ENCODE data around the gene TTC38. TPM values are rescaled to one million over a fixed set of nuclear protein-coding genes. Genes with fewer than 3 reads are reported as not detected.

The TTC38 gene
- total RNA-seq, 4 donors from 2014 or later: 13.6 to 30.5 (median 19.5) TPM

DNA sequence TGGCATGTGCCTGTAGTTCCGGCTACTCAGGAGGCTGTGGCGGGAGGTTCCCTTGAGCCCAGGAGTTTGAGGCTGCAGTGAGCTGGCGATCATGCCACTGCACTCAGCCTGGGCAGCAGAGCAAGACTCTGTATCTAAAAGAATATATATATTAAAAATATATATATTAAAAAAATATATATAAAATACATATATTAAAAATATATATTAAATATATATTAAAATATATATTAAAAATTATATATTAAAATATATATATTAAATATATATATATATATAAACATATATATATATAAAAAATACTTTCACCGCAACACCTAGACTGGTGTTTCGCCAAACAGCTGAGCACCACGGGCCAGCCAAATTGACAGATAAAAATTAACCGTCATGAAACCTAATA lies 8.8 kb downstream of the TTC38 start:
- Histone ChIP-seq H3K36me3 (peaks cover 17 to 100% (median 44%) of the 10 kb centered on the region in 3 donors), H3K4me3 (no peak overlapping the region), H3K27ac (no peak overlapping the region), H3K9me3 (no peaks in the 10 kb centered on the region), H3K4me1 (peaks cover 0 to 21% (median 0%) of the 10 kb centered on the region in 3 donors), H3K27me3 (no peaks in the 10 kb centered on the region)
- intact Hi-C loops (cut with DNase I): no loop called here
- DNase-seq: no peak
- no peak for TF ChIP-seq POLR2A (IDR thresholded peaks at IDR 0.05)
- TF ChIP-seq, protein P1, sequence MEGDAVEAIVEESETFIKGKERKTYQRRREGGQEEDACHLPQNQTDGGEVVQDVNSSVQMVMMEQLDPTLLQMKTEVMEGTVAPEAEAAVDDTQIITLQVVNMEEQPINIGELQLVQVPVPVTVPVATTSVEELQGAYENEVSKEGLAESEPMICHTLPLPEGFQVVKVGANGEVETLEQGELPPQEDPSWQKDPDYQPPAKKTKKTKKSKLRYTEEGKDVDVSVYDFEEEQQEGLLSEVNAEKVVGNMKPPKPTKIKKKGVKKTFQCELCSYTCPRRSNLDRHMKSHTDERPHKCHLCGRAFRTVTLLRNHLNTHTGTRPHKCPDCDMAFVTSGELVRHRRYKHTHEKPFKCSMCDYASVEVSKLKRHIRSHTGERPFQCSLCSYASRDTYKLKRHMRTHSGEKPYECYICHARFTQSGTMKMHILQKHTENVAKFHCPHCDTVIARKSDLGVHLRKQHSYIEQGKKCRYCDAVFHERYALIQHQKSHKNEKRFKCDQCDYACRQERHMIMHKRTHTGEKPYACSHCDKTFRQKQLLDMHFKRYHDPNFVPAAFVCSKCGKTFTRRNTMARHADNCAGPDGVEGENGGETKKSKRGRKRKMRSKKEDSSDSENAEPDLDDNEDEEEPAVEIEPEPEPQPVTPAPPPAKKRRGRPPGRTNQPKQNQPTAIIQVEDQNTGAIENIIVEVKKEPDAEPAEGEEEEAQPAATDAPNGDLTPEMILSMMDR (IDR thresholded peaks at IDR 0.05): no peak
- WGBS, 2 donors: 95 to 97% methylated on average over 7 of the region's 7 CpGs

DNA sequence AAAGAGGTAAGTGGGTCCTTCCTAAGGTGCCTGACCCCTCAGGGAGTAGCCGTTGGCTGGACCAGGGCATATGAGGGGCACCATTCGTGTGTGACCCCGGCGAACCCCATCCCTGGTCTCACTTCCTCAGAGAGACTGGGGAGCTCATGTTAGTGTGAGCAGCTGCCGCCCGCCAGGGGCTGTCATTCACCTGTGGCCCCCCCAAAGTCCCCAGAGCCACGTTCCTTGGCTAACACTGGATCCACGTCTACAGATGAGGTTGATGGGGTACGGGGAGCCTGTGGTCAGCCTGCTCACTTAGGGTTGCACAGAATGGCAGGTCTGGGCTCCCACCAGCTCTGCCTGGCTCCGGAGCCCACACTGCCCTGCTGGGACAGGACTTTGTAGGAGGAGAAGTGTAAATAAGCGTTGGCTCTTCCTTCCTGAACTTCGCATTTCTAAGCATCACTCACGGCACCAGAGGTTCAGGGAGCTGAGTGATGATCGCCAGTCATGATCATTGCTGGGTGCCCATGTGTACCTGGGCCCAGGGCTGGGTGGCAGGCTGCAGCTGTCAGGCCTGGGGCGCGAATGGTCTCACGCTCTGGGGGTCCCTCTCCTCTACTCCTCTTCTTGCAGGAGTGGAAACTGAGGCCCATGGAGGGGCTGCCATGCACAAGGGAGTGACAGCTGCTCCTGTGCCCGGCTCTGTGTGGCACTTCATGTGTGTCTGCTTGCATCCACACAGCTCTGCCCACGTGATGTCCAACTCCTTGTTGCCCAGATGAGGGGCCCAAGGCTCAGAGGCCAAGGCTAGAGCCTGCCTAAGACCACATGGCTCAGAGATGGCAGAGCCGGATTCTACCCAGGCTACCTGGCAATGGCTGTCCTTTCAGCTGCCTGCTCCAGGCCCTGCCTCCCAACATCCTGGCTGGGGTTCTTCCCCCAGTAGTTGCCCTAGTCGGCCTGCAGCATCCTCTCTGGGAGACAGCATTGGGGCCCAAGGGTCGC lies 11.1 kb downstream of the TTC38 start:
- 91 to 92% methylated on average over 6 to 9 of the region's 22 CpGs for WGBS, 2 donors
- TF ChIP-seq, protein P1 (IDR thresholded peaks at IDR 0.05): no peak
- TF ChIP-seq POLR2A (IDR thresholded peaks at IDR 0.05): no peak
- DNase-seq: no peak

DNA sequence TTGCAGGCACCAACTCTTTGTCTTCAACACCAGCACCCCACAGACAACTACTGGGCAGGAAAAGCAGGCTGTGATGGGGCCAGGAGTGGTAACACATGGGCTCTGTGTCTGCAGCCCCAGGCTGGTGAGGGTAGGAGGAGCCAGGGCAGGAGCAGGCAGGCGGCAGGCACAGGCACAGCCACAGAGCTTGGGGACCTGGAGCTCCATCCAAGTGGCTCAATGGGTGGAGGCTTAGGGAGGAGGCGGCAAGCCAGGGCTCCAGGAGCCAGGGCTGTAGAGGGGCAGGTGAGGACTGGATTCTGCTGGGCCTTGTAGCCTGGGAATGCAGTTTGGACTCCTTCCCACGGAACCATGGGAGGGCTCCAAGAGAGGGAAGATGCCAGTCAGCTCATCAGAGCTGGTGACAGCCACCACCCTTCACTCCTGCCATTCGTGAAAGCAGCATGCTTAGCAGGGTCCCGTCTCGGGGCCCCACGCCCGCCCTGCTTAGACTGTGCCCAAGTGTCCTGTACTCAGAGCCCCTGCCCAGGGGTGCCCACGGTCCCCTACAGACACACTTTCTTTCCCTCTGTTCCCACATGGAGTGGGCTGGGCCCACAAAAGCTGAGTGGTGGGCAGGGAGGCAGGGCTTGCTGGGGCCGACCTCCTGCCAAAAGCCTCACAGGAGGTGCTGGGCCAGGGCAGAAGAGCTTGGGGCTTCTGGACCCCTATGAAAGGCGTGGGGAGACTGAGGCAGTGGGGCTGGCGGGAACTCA lies 12.4 kb downstream of the TTC38 start:
- no peaks in the 10 kb centered on the region for H3K9me3 ChIP-seq
- intact Hi-C loops (cut with DNase I): no loop called here
- H3K4me3 ChIP-seq: no peak overlapping the region
- DNase-seq: no peak
- no peaks in the 10 kb centered on the region for H3K27me3 ChIP-seq
- H3K4me1 ChIP-seq: peaks cover 0 to 21% (median 0%) of the 10 kb centered on the region in 3 donors
- H3K36me3 ChIP-seq: peaks cover 8 to 100% (median 28%) of the 10 kb centered on the region in 3 donors
- TF ChIP-seq, protein P1 (IDR thresholded peaks at IDR 0.05): no peak
- no peak for TF ChIP-seq POLR2A (IDR thresholded peaks at IDR 0.05)
- WGBS, 2 donors: 46 to 61% methylated on average over 7 to 12 of the region's 12 CpGs
- peak overlapping the region in 1 of 4 donors; percentile 38 for H3K27ac ChIP-seq

More for the DNA sequence above, 11.1 kb downstream of the TTC38 start:
- H3K27me3 ChIP-seq: no peaks in the 10 kb centered on the region
- H3K4me3 ChIP-seq: no peak overlapping the region
- H3K4me1 ChIP-seq: peaks cover 0 to 21% (median 0%) of the 10 kb centered on the region in 3 donors
- H3K27ac ChIP-seq: no peak overlapping the region
- intact Hi-C loops (cut with DNase I): no loop called here
- H3K36me3 ChIP-seq: peaks cover 8 to 100% (median 30%) of the 10 kb centered on the region in 3 donors
- no peaks in the 10 kb centered on the region for H3K9me3 ChIP-seq

DNA sequence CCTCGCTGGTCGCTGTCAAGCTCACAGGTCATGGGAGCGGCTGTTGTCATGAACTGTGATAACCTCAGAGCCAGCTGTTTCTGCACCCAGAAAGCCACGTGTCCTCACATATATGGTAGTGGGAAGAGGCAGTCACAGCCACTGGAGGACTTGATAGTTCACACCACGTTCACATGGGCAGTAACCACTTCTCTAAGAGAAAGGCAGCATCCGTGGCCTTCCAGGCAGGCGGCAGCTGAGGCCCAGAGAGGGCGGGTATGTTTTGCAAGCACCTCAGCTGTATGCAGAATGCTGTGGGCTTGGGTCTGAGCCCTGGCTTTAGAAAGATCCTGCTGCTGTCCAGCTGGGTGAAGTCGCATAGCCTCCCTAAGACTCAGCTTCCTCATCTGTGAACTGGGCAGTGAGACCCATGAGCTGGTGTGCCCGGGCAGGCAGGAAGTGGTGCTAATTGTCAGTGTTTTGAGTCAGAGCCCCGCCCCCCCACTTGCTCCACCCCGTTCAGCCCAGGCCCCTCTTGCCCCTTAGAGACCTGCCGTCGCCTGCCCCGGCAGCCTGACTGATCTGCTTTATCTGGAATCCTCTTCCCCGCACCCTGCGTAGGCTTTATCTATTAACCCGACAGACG lies 13.3 kb downstream of the TTC38 start:
- Histone ChIP-seq H3K9me3 (no peaks in the 10 kb centered on the region), H3K27ac (peak overlapping the region in 1 of 4 donors; percentile 38), H3K4me3 (no peak overlapping the region), H3K36me3 (peaks cover 8 to 100% (median 24%) of the 10 kb centered on the region in 3 donors), H3K4me1 (peaks cover 0 to 21% (median 0%) of the 10 kb centered on the region in 3 donors), H3K27me3 (no peaks in the 10 kb centered on the region)
- 68 to 90% methylated on average over 11 to 15 of the region's 19 CpGs for WGBS, 2 donors
- TF ChIP-seq, protein P1 (IDR thresholded peaks at IDR 0.05): no peak
- TF ChIP-seq POLR2A (IDR thresholded peaks at IDR 0.05): no peak
- intact Hi-C loops (cut with DNase I): no loop called here
- no peak for DNase-seq

Data from esophagus squamous epithelium (tissue), 5 donors.